Karpas-422 (cell line): ENCODE data around the gene GPR151. TPM values are rescaled to one million over a fixed set of nuclear protein-coding genes. Genes with fewer than 3 reads are reported as not detected.

Source experiments
- small RNA-seq: library from RNA; depleted of rRNA; stranded (forward); fragments of <200 nt; gene quantifications from one replicate; pipeline ENCODE3, GENCODE V24; 2014
- total RNA-seq: library from RNA; depleted of rRNA; stranded (reverse); fragments of >200 nt; shearing (Covaris generic); gene quantifications from 2 replicates; pipeline ENCODE4 v1.2.3, GENCODE V29; 2014; ENCODE audit warnings: low replicate concordance; rRNA removed

The GPR151 gene
- total RNA-seq, 1 experiment from 2014 or later = not detected

Small RNA genes lying within 50 kb of the gene (small RNA-seq; reads per million reads assigned to genes)
- not detected for gene RF02271

Other genes with a start within 250 kb of the GPR151 start
- not detected in 2 replicates for gene POU4F3, start 177.4 kb downstream of the GPR151 start, total RNA-seq
- gene TCERG1, start 68.9 kb downstream of the GPR151 start, total RNA-seq = 72.9 and 144 TPM in 2 replicates